Thoracic aorta (tissue), 2 donors: Measurements from ENCODE around the gene TTC7B. TPM values are rescaled to one million over a fixed set of nuclear protein-coding genes. Genes with fewer than 3 reads are reported as not detected.
"Not testable (repeated sequence)": the region's sequence is repeated elsewhere in the genome, so short reads cannot be mapped to it uniquely, and the experiment has no call there.

ENCODE experiments used
- ATAC-seq: fragments of 150-250 bp; one replicate; pipeline ENCODE4 v1.8.0; 2017; ENCODE audit warnings: low read depth; ENCODE audit not compliant: insufficient number of reproducible peaks, low FRiP score
- DNase-seq: peaks from one replicate; pipeline ENCODE4 v3.0.0-alpha.2; 2020; ENCODE audit warnings: low spot score
- H3K27ac ChIP-seq, 2 donors: fragments of 200-600 bp; sonication (generic); 1 replicate in 1 of 2; 2 replicates in 1 of 2; pipeline ENCODE4 v1.5.1; 2016; ENCODE audit warnings: mild to moderate bottlenecking in 2 of 2, moderate library complexity in 2 of 2
- H3K27me3 ChIP-seq: fragments of 200-600 bp; sonication (generic); replicated peaks from 2 replicates; pipeline ENCODE4 v1.6.0; 2016; ENCODE audit warnings: mild to moderate bottlenecking; ENCODE audit not compliant: insufficient read depth
- H3K36me3 ChIP-seq: fragments of 200-600 bp; sonication (generic); one replicate; pipeline ENCODE4 v1.5.1; 2016
- H3K4me1 ChIP-seq, 2 donors: fragments of 200-600 bp; sonication (generic); 1 replicate in 1 of 2; 2 replicates in 1 of 2; pipeline versions ENCODE4 v1.5.1 to v1.6.0; 2016; ENCODE audit warnings: low read depth in 2 of 2, mild to moderate bottlenecking in 1 of 2; ENCODE audit not compliant: control insufficient read depth in 1 of 2
- H3K4me3 ChIP-seq: fragments of 200-600 bp; sonication (generic); 2 replicates; pipeline ENCODE4 v1.5.1; 2016; ENCODE audit warnings: mild to moderate bottlenecking
- H3K9me3 ChIP-seq: fragments of 200-600 bp; sonication (generic); 2 replicates; pipeline ENCODE4 v1.5.1; 2016
- total RNA-seq, 2 donors: library from RNA; depleted of rRNA; stranded (reverse); fragments of >200 nt; gene quantifications; one replicate each; pipeline versions ENCODE4 v1.1.0 to v1.2.3, GENCODE V29; 2016
- TF ChIP-seq, protein P1 (sequence below): fragments of 200-600 bp; sonication (generic); IDR thresholded peaks from one replicate; pipeline ENCODE4 v1.5.1; 2019; ENCODE audit warnings: antibody characterized with exemption

TTC7B gene
- total RNA-seq, 2 donors from 2014 or later = 38.9 to 56.3 TPM

DNA sequence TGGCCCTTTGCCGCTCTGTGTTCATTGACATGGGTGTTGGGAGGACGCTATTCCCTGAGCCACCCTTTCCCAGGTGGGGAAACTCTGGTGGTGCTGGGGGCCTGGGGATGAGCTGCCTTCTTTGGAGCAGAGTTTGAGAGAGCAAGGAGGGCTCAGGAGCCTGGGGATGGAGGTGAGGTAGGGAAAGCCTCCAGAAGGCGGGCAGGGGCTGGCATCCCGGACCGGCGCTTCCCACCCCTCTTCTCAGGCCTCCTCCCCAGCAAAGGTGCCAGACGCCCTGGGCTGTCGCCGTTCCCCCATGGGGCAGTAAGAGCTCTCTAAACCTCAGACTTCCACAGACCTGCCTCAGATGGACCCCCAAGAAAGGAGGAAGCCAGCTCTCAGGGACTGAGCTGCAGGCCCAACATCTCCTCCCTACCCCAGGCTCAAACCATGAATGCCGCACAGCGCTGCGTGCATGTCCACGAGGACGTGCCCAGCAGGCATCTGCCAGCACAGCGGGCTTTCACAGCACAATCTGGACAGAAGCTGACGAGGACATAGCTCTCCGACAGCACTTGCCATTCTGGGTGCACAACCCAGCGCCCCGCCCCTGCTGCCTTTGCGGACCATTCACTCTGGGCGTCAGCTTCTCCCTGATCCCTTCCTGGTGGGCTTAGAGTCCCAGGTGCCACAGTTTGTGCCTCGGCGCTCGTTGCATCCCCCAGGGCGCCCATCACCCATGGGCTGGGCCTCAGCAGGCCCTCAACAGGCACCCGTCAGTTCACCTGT lies 14.9 kb upstream of the TTC7B start:
- Histone ChIP-seq H3K27me3 (no peaks in the 10 kb centered on the region), H3K4me3 (no peak overlapping the region), H3K27ac (no peak overlapping the region), H3K9me3 (no peaks in the 10 kb centered on the region), H3K4me1 (peaks cover 3 to 10% of the 10 kb centered on the region in 2 donors), H3K36me3 (no peaks in the 10 kb centered on the region)
- TF ChIP-seq, protein P1, sequence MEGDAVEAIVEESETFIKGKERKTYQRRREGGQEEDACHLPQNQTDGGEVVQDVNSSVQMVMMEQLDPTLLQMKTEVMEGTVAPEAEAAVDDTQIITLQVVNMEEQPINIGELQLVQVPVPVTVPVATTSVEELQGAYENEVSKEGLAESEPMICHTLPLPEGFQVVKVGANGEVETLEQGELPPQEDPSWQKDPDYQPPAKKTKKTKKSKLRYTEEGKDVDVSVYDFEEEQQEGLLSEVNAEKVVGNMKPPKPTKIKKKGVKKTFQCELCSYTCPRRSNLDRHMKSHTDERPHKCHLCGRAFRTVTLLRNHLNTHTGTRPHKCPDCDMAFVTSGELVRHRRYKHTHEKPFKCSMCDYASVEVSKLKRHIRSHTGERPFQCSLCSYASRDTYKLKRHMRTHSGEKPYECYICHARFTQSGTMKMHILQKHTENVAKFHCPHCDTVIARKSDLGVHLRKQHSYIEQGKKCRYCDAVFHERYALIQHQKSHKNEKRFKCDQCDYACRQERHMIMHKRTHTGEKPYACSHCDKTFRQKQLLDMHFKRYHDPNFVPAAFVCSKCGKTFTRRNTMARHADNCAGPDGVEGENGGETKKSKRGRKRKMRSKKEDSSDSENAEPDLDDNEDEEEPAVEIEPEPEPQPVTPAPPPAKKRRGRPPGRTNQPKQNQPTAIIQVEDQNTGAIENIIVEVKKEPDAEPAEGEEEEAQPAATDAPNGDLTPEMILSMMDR = no peak
- ATAC-seq (no peak), DNase-seq (no peak)

DNA sequence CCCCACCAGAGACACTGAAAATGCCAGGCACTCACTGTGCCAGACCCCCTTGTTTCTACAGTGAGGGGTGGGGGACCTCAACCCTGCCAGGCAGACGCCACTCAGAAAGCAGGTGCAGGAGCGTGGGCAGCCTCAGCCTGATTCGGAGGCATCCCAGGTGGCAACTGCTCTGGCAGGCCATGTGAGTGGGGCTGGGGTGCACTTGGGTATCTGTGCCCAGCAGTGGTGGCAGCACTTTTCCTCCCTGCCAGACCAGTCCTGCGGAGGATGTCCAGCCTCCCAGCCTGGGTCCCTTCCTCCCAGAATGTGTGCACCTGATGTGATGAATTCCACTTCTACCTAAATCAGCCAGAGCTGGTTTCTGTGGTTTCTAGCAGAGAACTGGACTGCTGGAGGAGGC lies 13.4 kb upstream of the TTC7B start:
- Histone ChIP-seq H3K9me3 (no peaks in the 10 kb centered on the region), H3K27me3 (no peaks in the 10 kb centered on the region), H3K36me3 (no peaks in the 10 kb centered on the region), H3K4me1 (peaks cover 3 to 10% of the 10 kb centered on the region in 2 donors), H3K27ac (no peak overlapping the region), H3K4me3 (no peak overlapping the region)
- TF ChIP-seq, protein P1 = no peak
- ATAC-seq (no peak), DNase-seq (no peak)

GRCh38 chr14:90828642-90829487 lies 12.6 kb upstream of the TTC7B start:
- Histone ChIP-seq H3K36me3 (no peaks in the 10 kb centered on the region), H3K4me1 (peaks cover 3 to 10% of the 10 kb centered on the region in 2 donors), H3K4me3 (peak overlapping the region; percentile 70), H3K9me3 (peaks cover 5% of the 10 kb centered on the region), H3K27ac (peak overlapping the region; percentile 52 to 68), H3K27me3 (no peaks in the 10 kb centered on the region)
- DNase-seq = no peak
- TF ChIP-seq, protein P1 = no peak
- ATAC-seq = peak; percentile 5

- Histone ChIP-seq H3K4me1 (peaks cover 3 to 10% of the 10 kb centered on the region in 2 donors), H3K27ac (peak overlapping the region; percentile 52 to 68), H3K9me3 (peaks cover 12% of the 10 kb centered on the region), H3K36me3 (no peaks in the 10 kb centered on the region), H3K4me3 (peak overlapping the region; percentile 70), H3K27me3 (no peaks in the 10 kb centered on the region)
- TF ChIP-seq, protein P1 = no peak
- peak; percentile 67 for DNase-seq
- ATAC-seq = peak; percentile 91
Measured at GRCh38 chr14:90827919-90828610, 11.8 kb upstream of the TTC7B start.

DNA sequence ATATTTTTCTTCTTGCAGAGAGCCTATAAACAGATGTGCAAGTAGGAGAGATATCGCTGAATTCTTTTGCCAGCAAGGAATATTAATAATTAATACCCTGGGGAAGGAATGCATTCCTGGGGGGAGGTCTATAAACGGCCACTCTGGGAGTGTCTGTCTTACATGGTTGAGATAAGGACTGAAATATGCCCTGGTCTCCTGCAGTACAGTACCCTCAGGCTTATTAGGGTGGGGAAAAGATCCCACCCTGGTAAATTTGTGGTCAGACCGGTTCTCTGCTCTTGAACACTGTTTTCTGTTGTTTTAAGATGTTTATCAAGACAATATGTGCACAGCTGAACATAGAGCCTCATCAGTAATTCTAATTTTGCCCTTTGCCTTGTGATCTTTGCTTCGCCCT lies 7.3 kb upstream of the TTC7B start:
- not testable (repeated sequence) for H3K27me3 ChIP-seq, H3K36me3 ChIP-seq, H3K4me3 ChIP-seq, H3K4me1 ChIP-seq, ATAC-seq, DNase-seq, H3K27ac ChIP-seq
- H3K9me3 ChIP-seq = peaks cover 12% of the 10 kb centered on the region
